Measurements from ENCODE around the gene CENPS. TPM values are rescaled to one million over a fixed set of nuclear protein-coding genes. Genes with fewer than 3 reads are reported as not detected.
A peak's percentile ranks its signal among the peaks of the same experiment; 100 is the strongest.

The CENPS gene
- total RNA-seq, 1 donor, result 14.7 TPM

- TF ChIP-seq CTCF (IDR thresholded peaks at IDR 0.05; ENCODE audit: insufficient read depth, low read depth, low read length), result no peak
- H3K4me3 ChIP-seq (ENCODE audit: low read depth, low read length), result no peak overlapping the region
- DNase-seq (ENCODE audit: low read depth), result no peak
These were observed 41.9 kb upstream of the CENPS start for GRCh38 chr1:10388387-10388715.

- no peak for TF ChIP-seq CTCF (IDR thresholded peaks at IDR 0.05; ENCODE audit: insufficient read depth, low read depth, low read length)
These were observed 40.8 kb upstream of the CENPS start for GRCh38 chr1:10389271-10389973.

GRCh38 chr1:10396870-10397269 lies 33.4 kb upstream of the CENPS start:
- no peak for DNase-seq (ENCODE audit: low read depth)
- no peak for TF ChIP-seq CTCF (IDR thresholded peaks at IDR 0.05; ENCODE audit: insufficient read depth, low read depth, low read length)
- H3K4me3 ChIP-seq (ENCODE audit: low read depth, low read length), result no peak overlapping the region

More at GRCh38 chr1:10389271-10389973, 40.8 kb upstream of the CENPS start:
- no peak overlapping the region for H3K4me3 ChIP-seq (ENCODE audit: low read depth, low read length)
- DNase-seq (ENCODE audit: low read depth), result no peak

- peak; percentile 25 for DNase-seq (ENCODE audit: low read depth)
- TF ChIP-seq CTCF (IDR thresholded peaks at IDR 0.05; ENCODE audit: insufficient read depth, low read depth, low read length), result no peak
- H3K4me3 ChIP-seq (ENCODE audit: low read depth, low read length), result peak overlapping the region; percentile 90
These were observed 31.9 kb upstream of the CENPS start for GRCh38 chr1:10398278-10398733.

- peak; percentile 98 for DNase-seq (ENCODE audit: low read depth)
- TF ChIP-seq CTCF (IDR thresholded peaks at IDR 0.05; ENCODE audit: insufficient read depth, low read depth, low read length), result no peak
- H3K4me3 ChIP-seq (ENCODE audit: low read depth, low read length), result peak within 1 kb of the TSS; percentile 90
These were observed 31.3 kb upstream of the CENPS start, which contains the start of gene PGD for GRCh38 chr1:10398734-10399443. TSS of gene PGD (plus strand) at chr1:10399064. CDS start at chr1:10399118, 54 bp downstream.

GRCh38 chr1:10399444-10399941 lies 30.7 kb upstream of the CENPS start:
- H3K4me3 ChIP-seq (ENCODE audit: low read depth, low read length), result peak overlapping the region; percentile 90
- DNase-seq (ENCODE audit: low read depth), result peak; percentile 46
- TF ChIP-seq CTCF (IDR thresholded peaks at IDR 0.05; ENCODE audit: insufficient read depth, low read depth, low read length), result no peak

All from fibroblast of villous mesenchyme (primary cell).